ENCODE data around the gene QSOX1.
"Not testable (repeated sequence)": the region's sequence is repeated elsewhere in the genome, so short reads cannot be mapped to it uniquely, and the experiment has no call there.

QSOX1 gene

GRCh38 chr1:180154325-180155181 lies at the start of gene QSOX1:
QSOX1 (plus strand) TSS chr1:180154869; CDS start chr1:180154908, 39 bp downstream.
- no peaks in the 10 kb centered on the region for H3K9me3 Mint-ChIP-seq
- ATAC-seq (replicated peaks) (peak; percentile 80 to 81), DNase-seq (peak; percentile 83)
- peaks cover 0 to 4% of the 10 kb centered on the region in 2 donors for H3K27me3 Mint-ChIP-seq
- peak within 1 kb of the TSS; percentile 90 to 93 for H3K4me3 Mint-ChIP-seq
- H3K36me3 Mint-ChIP-seq = peaks cover 35 to 44% of the 10 kb centered on the region in 2 donors
- H3K27ac Mint-ChIP-seq = peak within 1 kb of the TSS; percentile 95
- H3K4me1 Mint-ChIP-seq = peaks cover 35 to 57% of the 10 kb centered on the region in 2 donors

- Mint-ChIP-seq H3K36me3 (peaks cover 38 to 49% of the 10 kb centered on the region in 2 donors), H3K4me3 (no peak overlapping the region), H3K4me1 (peaks cover 1 to 5% of the 10 kb centered on the region in 2 donors), H3K9me3 (no peaks in the 10 kb centered on the region), H3K27me3 (no peaks in the 10 kb centered on the region), H3K27ac (no peak overlapping the region)
- ATAC-seq (replicated peaks) (no peak), DNase-seq (no peak)
Measured at GRCh38 chr1:180112091-180112490, 42.6 kb upstream of the QSOX1 start.

- no peaks in the 10 kb centered on the region for H3K27me3 Mint-ChIP-seq
- no peak overlapping the region for H3K4me3 Mint-ChIP-seq
- no peak for ATAC-seq (replicated peaks)
- H3K27ac Mint-ChIP-seq = no peak overlapping the region
- DNase-seq = no peak
- no peaks in the 10 kb centered on the region for H3K9me3 Mint-ChIP-seq
- peaks cover 35 to 45% of the 10 kb centered on the region in 2 donors for H3K36me3 Mint-ChIP-seq
- H3K4me1 Mint-ChIP-seq = peaks cover 3 to 5% of the 10 kb centered on the region in 2 donors
Measured at GRCh38 chr1:180112984-180113647, 41.6 kb upstream of the QSOX1 start.

GRCh38 chr1:180114396-180114945 lies 40.2 kb upstream of the QSOX1 start:
- no peaks in the 10 kb centered on the region for H3K27me3 Mint-ChIP-seq
- H3K9me3 Mint-ChIP-seq = no peaks in the 10 kb centered on the region
- DNase-seq = no peak
- ATAC-seq (replicated peaks) = no peak
- peaks cover 3 to 5% of the 10 kb centered on the region in 2 donors for H3K4me1 Mint-ChIP-seq
- peaks cover 26 to 36% of the 10 kb centered on the region in 2 donors for H3K36me3 Mint-ChIP-seq
- no peak overlapping the region for H3K4me3 Mint-ChIP-seq
- no peak overlapping the region for H3K27ac Mint-ChIP-seq

GRCh38 chr1:180116964-180117763 lies 37.5 kb upstream of the QSOX1 start:
- ATAC-seq (replicated peaks) (peak in 1 of 2 donors; percentile 16), DNase-seq (no peak)
- Mint-ChIP-seq H3K4me1 (peaks cover 3 to 5% of the 10 kb centered on the region in 2 donors), H3K36me3 (peaks cover 16 to 22% of the 10 kb centered on the region in 2 donors), H3K27me3 (no peaks in the 10 kb centered on the region), H3K9me3 (no peaks in the 10 kb centered on the region), H3K27ac (no peak overlapping the region), H3K4me3 (no peak overlapping the region)

GRCh38 chr1:180117764-180118116 lies 36.9 kb upstream of the QSOX1 start:
- no peak for DNase-seq
- no peaks in the 10 kb centered on the region for H3K27me3 Mint-ChIP-seq
- ATAC-seq (replicated peaks) = no peak

GRCh38 chr1:180119837-180120236 lies 34.8 kb upstream of the QSOX1 start:
- Mint-ChIP-seq H3K27me3 (peaks cover 0 to 4% of the 10 kb centered on the region in 2 donors), H3K9me3 (no peaks in the 10 kb centered on the region), H3K27ac (no peak overlapping the region), H3K36me3 (peaks cover 10 to 11% of the 10 kb centered on the region in 2 donors), H3K4me1 (peaks cover 3 to 4% of the 10 kb centered on the region in 2 donors), H3K4me3 (no peak overlapping the region)
- ATAC-seq (replicated peaks) = no peak
- no peak for DNase-seq

More at GRCh38 chr1:180117764-180118116, 36.9 kb upstream of the QSOX1 start:
- H3K9me3 Mint-ChIP-seq = no peaks in the 10 kb centered on the region
- H3K36me3 Mint-ChIP-seq = peaks cover 12 to 17% of the 10 kb centered on the region in 2 donors
- peaks cover 3 to 5% of the 10 kb centered on the region in 2 donors for H3K4me1 Mint-ChIP-seq
- no peak overlapping the region for H3K27ac Mint-ChIP-seq
- H3K4me3 Mint-ChIP-seq = no peak overlapping the region

- ATAC-seq (replicated peaks) (no peak), DNase-seq (no peak)
- H3K4me1 Mint-ChIP-seq = no peaks in the 10 kb centered on the region
- H3K4me3 Mint-ChIP-seq = no peak overlapping the region
- peaks cover 0 to 8% of the 10 kb centered on the region in 2 donors for H3K27me3 Mint-ChIP-seq
- H3K27ac Mint-ChIP-seq = no peak overlapping the region
- no peaks in the 10 kb centered on the region for H3K36me3 Mint-ChIP-seq
- H3K9me3 Mint-ChIP-seq = no peaks in the 10 kb centered on the region
Measured at GRCh38 chr1:180123463-180123936, 31.2 kb upstream of the QSOX1 start.

- no peaks in the 10 kb centered on the region for H3K9me3 Mint-ChIP-seq
- H3K4me1 Mint-ChIP-seq = no peaks in the 10 kb centered on the region
- H3K4me3 Mint-ChIP-seq = no peak overlapping the region
- no peak for ATAC-seq (replicated peaks)
- no peak for DNase-seq
- H3K27ac Mint-ChIP-seq = no peak overlapping the region
- peaks cover 28 to 31% of the 10 kb centered on the region in 2 donors for H3K27me3 Mint-ChIP-seq
- H3K36me3 Mint-ChIP-seq = no peaks in the 10 kb centered on the region
Measured at GRCh38 chr1:180130651-180131050, 24.0 kb upstream of the QSOX1 start.

- Mint-ChIP-seq H3K27ac (no peak overlapping the region), H3K4me1 (no peaks in the 10 kb centered on the region), H3K4me3 (no peak overlapping the region), H3K36me3 (no peaks in the 10 kb centered on the region), H3K9me3 (peaks cover 0 to 5% of the 10 kb centered on the region in 2 donors), H3K27me3 (peaks cover 34 to 38% of the 10 kb centered on the region in 2 donors)
- ATAC-seq (replicated peaks) = peak; percentile 62 to 68
- DNase-seq = no peak
Measured at GRCh38 chr1:180131510-180131909, 23.2 kb upstream of the QSOX1 start.

- Mint-ChIP-seq H3K9me3 (peaks cover 4 to 8% of the 10 kb centered on the region in 2 donors), H3K27ac (no peak overlapping the region), H3K4me3 (no peak overlapping the region), H3K36me3 (no peaks in the 10 kb centered on the region), H3K27me3 (peaks cover 41 to 45% of the 10 kb centered on the region in 2 donors), H3K4me1 (no peaks in the 10 kb centered on the region)
- ATAC-seq (replicated peaks) = no peak
- DNase-seq = no peak
Measured at GRCh38 chr1:180133193-180133592, 21.5 kb upstream of the QSOX1 start.

- not testable (repeated sequence) for H3K4me1 Mint-ChIP-seq; DNase-seq; H3K4me3 Mint-ChIP-seq; H3K9me3 Mint-ChIP-seq; H3K36me3 Mint-ChIP-seq; ATAC-seq (replicated peaks); H3K27ac Mint-ChIP-seq
- H3K27me3 Mint-ChIP-seq = peaks cover 41 to 45% of the 10 kb centered on the region in 2 donors
Measured at GRCh38 chr1:180133688-180134087, 21.0 kb upstream of the QSOX1 start.

- no peak overlapping the region for H3K4me3 Mint-ChIP-seq
- DNase-seq = no peak
- H3K27me3 Mint-ChIP-seq = peaks cover 35 to 36% of the 10 kb centered on the region in 2 donors
- H3K4me1 Mint-ChIP-seq = no peaks in the 10 kb centered on the region
- H3K36me3 Mint-ChIP-seq = no peaks in the 10 kb centered on the region
- H3K27ac Mint-ChIP-seq = no peak overlapping the region
- ATAC-seq (replicated peaks) = no peak
- H3K9me3 Mint-ChIP-seq = peaks cover 4 to 8% of the 10 kb centered on the region in 2 donors
Measured at GRCh38 chr1:180135535-180135934, 19.1 kb upstream of the QSOX1 start.

Data from stimulated activated naive B cell treated with anti-CD40 and anti-IgM and Interleukin-4, amounts not matched to agents 10 μg/mL and 1 μg/mL and 100 μg/mL, for 72 hours (primary cell).